ENCODE results near the gene FTHL17.

The FTHL17 gene

DNA sequence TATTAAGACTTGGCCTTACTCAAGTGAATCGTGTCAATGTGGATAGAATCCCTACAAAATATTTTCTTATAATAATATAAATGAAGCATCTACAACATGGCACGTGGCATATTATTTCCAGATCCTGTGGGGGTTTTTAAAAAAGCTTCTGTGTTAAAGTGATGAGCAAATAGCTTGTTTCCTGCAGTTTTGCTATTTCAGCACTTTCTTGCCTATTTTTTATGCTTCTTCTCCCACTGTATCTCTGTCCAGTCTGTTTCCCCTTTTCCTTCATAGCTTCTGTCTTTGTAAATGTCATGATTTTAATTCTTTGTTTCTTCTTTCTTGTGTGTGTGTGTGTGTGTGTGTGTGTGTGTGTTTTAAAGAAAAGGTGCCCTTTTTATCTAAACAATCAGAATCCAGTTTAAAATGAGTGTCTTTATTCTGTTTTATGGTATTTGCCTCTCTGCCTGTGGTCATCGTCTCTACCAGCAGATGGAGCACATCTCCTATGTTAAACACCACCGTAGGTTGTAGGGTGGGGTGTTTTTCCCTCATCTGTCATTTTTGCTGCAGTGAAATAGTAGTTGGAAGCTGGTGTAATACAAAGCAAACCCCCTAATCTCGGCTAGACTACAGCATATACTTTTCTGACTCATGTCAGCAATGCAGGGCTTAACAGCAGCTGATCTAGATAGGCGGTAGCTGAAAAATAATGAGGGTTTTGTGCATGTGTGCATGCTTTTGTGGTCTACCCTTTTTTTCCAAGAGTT lies 33.1 kb downstream of the FTHL17 start:
- DNase-seq (ENCODE audit: low read depth, low spot score), result peak; percentile 53

DNA sequence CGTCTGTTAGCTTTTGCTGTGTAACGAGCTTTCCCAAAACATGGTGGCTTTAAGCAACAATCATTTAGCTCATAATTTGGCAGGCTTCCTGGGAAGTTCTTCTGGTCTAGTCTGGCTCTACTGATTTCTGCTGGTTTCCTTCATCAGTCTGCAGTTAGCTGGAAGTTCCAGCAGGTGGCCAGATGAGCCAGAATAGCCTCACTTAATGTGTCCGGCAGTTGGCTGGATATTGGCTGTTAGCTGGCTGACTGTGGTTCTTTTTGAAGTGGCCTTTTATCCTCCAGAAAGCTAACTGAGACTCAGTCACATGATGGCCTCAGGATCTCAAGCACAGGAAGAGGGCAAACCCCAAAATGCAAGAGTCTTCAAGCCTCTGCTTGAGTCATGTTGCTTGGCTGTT lies 34.9 kb downstream of the FTHL17 start:
- peak; percentile 60 for DNase-seq (ENCODE audit: low read depth, low spot score)

DNA sequence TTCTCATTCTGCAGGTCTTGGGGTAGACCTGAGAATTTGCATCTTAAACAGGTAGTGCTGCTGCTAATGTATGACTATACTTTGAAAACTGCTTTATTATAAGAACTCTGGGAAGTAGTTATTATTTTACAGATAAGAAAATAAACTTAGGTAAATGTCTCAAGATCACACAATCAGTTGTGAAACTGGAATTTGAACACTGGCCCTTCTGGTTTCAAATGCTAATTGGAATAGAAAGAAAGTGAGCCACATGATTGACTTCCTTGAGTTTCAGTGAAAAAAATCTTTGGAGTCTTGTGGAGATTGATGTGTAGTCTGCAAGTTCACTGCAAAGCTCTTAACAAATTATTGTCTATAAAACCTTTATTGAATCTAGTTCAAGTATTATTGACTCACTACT lies 44.5 kb downstream of the FTHL17 start:
- no peak for DNase-seq (ENCODE audit: low read depth, low spot score)

DNA sequence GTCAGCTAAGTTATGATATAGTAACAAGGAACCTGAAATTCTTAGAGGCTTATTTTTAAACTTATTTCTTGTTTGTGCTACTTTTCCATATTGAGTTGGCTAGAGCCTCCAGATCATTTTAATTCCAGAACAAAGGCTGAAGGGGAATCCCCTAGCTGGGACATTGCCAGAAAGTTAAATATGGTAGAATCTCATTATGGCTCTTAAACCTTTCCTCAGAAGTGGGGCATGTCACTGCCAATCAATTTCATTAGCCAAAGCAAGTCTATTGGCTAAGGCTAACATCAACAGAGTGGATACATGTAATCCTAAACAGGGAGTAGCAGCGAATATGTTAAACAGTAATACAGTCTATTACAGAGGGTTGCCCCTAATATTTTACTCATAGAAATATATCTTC lies 47.0 kb downstream of the FTHL17 start:
- DNase-seq (ENCODE audit: low read depth, low spot score), result no peak

DNA sequence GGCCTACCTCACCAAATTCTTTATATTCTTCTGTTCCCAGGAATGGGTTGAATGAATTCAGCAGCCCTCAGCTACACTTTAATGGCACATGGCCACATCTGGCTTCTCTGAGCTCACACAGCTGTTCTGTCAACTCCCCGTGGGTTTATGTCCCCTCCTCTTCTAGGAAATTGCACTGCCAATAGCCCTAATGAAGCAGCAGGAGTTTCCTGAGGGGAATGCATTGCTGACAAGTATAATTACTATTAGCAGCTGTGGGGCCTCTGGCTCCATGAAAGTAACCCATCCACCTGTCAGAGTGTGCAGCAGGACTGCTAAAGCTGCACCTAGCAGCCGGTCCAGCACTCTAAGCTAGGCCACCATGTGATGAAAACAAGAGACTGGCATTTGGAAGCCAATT lies 50.3 kb downstream of the FTHL17 start:
- no peak for DNase-seq (ENCODE audit: low read depth, low spot score)

All from astrocyte of the hippocampus (primary cell).